ENCODE measurements around the gene CD207.
"Not testable (repeated sequence)": the region's sequence is repeated elsewhere in the genome, so short reads cannot be mapped to it uniquely, and the experiment has no call there.

Gene CD207

DNA sequence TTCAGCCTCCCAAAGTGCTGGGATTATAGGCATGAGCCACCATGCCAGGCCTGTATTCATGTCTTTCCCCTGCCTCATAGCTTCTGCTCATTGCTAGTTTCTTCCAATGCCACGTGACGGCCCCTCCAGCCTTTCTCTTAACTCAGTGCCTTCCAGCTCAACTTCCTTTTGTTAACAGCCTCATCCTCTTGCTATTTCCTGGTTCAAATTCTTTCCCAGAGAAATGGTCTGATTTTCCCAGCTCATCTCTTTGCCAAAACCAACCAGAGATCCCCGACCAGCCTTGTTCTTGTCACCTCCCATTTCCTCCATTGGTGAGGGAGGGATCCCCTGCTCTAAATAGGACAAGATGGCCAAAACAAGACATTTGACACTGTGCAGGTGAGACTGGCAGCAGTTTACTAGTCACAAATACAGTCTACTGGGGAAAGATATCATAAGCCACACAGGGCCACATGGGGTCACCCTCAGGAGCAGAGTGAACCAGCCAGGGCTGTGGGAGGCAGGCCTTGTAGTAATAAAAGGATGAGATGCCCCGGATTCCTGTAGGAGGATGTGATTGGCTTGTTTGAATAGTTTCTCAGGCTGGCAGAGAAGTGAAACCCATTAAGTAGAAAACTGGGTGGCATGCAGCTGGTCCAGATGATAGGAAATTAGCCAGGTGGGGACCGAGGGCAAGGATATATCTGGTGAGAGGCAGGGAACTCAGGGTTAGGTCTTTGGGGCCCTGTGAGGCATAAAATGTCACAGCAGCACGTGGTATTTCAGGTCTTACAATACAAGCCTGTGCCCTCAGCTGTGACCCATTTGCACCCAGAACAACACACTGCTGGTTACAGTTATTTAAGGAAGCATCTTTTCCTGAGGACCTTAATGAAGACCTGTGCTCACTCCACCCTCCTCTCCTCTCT, 6.4 kb downstream of the CD207 start:
- no peak for DNase-seq

DNA sequence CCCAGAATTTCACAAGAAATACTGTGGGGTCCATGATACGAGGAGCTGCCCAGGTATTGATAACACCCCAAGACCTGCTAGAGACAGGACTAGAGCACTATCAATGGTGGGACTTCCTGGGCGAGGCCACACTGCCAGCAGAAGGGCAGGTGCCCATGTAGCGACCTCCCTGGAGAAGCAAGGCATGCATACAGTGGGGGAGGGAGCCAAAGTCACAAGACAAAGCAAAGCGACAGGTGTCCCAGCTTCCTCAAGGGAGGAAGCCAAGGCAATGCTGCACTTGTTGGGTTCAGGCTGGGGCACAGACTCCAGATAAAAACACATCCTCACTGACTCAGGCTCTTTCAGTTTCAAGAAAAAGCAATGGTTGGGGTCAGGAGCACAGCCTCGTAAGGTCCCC, 7.5 kb downstream of the CD207 start:
- DNase-seq: no peak

DNA sequence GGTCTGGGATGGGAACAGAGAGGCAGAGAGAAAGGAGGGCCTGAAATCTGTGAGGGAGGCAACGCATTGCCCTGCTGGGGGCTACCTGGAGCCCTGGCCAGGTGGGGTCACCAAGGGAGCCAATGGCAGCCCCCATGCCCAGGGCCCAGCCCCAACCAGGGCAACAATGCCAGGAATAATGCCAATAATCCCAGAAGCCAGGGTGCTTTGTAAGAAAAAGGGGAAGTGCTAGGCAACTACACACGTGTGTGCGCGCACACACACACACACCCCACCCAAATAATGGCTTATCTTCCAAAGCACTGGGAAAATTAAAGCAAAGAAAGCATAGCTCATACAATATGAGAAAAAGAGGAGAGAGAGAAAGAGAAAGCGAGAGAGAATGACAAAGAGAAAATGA, 8.2 kb downstream of the CD207 start:
- DNase-seq: no peak

DNA sequence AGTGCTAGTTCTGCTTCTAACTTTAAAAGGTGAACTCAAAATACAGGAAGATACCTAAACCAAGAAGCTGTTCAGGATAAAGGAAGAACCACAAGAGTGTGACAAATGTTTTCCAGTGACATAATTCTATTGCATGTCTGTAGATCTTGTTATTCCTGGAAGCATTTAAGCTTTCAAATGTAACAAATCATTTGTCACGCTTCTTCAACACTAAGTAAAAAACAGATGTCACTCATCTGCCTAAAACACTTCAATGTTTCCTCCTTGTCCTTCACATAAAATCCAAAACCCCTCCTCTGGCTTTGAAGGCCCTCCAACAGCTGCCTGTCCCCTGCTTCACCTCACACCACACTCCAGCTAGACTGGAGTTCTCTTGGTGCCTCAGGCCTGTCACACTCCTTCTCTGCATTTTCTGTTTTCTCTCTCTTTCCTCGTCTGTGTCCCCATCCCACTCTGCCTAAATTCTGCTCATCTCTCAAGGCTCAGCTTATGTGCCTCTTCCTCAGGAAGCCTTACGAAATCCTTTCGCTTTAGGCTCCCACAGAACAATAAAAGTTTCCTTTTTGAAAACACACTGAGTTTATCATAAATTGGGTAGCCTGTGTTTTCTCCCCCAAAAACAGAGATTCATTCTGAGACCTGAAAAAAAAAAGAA, 8.8 kb downstream of the CD207 start:
- no peak for DNase-seq

DNA sequence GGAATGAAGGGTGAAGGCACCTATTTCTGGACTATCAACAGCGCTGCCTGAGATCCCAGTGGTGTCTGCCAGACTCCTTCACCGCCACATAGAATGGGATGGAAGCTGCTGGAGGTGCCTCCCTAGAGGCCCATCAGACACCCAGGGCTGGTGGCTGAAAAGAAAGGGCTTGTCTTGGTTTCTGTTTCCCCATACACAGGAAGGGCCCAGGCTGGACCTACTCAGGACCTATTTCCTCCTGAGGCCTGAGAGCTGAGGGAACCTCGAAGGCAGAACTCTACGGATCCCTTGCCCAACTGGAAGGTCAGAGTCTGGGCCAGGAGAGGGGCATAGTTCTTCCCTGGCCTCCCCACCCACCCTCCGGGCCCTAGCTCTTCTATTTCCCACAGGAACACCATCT, 12.4 kb downstream of the CD207 start:
- no peak for DNase-seq

DNA sequence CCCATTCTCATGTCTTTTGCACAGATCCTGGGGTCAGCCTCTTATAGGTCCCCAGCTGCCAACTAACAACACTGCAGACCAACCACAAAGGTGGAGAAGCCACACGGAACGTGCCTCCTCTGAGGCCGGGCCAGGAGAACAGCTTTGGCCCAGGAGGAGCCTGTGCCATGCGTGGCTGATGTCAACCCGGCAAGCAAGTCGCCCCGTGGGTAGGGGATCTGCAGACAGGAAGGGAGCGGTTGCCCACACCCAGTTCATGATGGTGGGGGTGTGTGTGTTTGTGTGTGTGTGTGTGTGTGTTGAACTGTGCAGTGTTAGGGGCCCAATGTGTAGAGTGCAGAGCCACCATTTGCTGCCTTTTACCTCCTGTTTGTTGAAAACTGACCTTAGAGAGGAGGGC, 12.8 kb downstream of the CD207 start:
- no peak for DNase-seq

DNA sequence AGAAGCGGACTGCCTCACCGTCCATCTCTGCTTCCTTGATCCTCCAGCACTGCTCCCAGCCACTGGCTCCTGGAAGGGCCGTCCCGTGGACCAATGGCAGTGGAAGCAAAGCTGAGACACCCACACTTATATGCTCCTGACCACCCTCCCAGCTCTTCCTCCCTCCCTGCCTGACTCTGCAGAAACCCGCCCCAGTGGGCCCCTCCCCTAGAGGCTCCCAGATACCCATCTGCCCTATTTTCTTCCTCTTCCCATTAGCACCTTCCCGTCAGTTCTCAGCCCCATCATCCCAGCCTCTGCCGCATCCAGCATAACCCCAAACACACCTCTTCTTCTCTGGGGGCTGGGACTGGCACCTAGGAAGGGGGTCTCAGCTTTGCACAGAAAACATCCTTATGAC, 15.1 kb downstream of the CD207 start, which contains the start of gene CLEC4F:
Gene CLEC4F, minus strand, starts transcription at position 101 of the 400 bp plus-strand sequence. Its CDS starts 76 bp downstream, at position 25.
- DNase-seq: no peak

DNA sequence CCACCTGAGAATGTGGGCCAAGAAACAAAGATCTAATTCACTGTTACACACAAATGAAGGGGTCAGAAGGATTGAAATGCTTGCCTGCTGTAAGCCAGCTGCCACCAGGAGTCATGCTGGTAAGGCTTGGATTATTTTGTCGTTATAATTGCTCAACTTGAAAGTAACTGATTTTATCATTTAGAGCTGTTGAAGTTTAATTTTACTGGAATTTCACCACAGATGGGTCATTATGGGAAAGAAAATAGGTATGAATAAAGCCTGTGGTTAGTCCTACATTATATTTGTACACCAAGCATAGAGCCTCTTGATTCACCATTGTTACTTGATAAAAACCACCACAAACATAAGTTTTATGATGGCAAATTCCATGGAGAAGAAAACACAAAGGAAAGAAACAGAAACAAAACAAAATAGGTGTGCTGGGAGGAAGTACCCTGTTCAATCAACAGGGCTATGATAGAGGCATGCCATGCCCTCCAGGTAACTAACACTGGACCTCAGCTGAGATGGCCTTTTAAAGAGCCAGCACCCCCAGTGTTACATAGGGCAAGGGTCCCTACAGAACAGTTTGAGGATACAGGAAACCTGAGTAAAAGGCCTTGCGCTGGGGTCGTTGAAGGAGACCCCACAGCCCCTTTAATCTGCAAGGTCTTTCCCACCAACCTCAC, 18.2 kb downstream of the CD207 start:
- no peak for DNase-seq

DNA sequence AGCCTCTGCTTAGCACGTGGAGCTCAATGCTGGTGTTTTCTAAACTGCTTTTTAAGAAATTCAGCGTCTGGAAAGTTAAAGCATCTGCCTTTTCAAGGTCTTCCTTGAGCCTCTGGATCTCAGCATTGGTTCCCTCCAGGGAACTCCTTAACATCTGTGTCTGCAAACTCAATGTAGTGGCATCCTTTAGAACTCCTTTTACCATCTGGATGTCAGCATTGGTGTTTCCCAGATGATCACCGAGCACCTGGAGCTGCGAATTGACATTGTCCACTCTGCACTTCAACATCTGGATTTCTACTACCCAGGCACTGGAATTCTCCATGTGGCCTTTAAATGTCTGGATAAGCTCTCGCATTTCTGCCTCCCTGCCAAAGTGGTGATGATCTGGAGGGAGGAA, 18.9 kb downstream of the CD207 start:
- no peak for DNase-seq

DNA sequence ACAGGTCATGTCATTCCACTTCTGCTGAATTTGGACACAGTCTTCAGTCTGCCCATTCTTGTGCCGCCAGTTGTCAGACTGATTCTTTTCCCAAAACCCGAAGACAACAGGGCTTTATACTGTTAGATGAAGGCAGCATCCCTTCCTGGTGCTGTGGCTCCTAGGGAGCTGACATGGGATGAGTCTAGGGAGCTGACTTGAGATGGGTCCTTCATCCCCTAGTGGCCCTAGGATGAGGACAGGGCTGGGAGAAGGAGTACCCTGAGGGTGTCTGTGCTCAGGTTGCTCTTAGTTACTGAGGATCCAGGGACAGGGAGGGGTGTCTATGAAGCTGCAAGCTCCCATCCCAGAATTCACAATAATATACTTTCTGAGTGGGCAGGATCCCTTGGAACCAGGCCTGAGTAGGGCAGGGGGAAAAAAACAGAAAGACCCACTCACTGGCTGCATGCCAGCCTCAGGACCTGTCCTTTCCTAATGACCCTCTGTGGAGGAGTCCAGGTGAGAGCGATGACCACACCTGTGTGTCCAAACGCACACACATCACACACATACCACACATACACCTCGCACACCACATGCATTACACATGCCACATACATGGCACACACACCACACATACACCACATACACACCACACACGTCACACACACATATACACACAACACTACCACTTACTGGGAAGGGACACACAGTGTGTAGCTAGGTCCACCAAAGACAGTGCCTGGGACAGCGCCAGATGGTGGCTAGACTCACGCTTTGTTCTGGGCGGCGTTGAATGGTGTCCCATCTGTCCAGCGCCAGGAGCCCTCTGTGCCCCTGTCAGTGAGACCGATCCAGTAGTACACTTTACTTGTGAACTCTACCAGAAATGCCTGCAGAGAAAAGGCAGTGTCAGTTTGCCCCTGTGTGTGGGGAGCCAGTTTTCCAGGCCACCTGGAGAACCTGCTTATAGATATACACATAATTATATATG, 26.3 kb downstream of the CD207 start:
- DNase-seq: no peak

DNA sequence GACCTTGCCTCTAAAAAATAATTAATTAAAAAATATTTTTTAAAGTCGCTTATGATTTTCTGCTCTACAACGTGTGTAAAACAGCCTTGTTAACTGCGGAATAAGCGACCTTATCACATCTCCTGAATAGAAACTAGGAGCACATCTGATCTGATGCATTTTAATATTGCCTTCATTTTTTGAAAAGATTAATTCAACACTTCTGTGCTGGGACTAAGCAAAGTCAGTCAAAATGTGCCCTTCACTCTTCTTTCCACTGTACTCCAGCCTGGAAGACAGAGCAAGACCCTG, 27.8 kb downstream of the CD207 start:
- no peak for DNase-seq

DNA sequence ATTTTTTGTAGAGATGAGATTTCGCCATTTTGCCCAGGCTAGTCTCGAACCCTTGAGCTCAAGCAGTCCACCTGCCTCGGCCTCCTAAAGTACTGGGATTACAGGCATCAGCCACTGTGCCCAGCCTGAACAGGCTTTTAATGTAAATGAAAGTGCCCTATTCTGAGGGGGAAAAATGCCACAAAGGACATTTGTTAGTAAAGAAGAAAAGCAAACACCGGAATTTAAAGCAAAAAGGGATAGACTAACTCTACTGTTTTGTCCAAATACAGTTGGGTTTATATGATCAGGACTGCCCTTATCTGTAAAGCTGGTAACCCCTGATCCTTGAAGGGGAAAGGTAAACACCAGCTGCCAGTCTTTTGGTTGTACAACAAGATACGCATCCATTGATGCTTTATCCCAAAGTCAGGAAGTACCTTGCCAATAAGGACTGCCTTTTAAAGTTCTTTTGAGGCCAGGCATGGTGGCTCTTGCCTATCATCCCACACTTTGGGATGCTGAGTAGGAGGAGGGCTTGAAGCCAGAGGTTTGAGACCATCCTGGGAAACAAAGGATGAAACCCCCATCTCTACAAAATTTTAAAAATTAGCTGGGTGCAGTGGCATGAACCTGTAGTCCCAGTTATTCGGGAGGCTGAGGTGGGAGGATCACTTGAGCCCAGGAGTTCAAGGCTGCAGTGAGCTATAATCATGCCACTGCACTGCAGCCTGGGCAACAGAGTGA, 28.4 kb downstream of the CD207 start:
- no peak for DNase-seq

DNA sequence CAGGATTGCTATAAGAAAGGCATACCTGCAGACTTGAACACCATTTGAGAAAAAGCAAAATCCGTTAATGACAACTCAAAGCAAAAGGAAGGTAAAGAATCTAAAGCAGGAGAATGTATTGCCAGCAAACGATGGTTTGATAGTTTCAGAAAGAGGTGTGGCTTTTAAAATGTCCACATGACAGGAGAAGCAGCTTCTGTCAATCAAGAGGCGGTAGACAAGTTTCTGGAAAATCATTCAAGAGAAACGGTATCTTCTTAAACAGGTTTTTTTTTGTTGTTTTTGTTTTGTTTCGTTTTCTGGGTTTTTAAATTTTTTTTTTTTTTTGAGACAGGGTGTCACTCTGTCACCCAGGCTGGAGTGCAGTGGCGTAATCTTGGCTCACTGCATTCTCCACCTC, 29.0 kb downstream of the CD207 start:
- no peak for DNase-seq

DNA sequence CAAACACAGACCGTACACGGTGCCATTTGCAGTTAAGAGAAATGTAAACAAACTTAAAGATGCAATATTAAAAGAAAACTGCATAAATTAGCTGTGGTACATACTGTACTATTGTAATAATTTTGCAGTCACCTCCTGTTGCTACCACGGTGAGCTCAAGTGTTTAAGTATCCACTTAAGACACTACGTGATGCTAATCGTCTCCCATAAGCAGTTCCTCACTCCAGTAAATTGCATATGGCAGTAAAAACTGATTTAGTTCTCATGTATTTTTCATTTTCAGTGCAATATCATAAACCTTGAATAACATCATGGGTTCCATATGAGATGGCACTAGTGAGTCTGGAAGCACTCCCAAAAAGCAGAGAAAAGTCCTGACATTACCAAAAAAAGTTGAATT, 29.6 kb downstream of the CD207 start:
- no peak for DNase-seq

DNA sequence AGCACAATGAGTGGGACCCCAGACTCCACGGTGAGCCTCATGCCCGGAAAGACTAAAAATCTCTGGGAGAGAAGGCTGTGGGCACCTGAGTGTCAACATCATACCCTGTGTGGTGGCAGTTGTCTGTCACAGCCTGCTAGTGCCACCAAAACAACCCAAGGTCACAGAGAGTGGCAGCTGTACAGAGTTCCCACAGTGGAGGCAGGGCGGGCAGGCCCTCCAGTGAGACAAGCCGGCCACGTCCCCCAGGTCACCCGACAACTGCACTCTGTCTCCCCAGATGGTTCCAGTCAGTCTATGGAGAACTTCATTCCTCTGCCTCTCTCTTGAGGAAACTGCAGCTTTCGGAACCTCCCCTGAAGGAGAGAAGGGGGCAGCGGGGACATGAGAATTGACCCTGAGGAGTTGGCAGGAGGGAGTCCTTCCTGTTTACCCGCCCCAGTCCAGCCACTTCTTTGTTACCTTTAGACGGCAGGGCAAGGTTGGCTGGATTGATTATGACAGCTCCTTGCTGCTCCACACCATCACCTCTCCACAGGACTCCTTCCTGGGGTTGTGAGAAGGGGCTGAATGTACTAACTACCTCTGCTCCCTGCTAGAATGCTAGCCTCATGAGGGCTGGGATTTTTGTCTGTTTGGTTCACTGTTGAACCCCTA, 33.9 kb downstream of the CD207 start:
- no peak for DNase-seq

DNA sequence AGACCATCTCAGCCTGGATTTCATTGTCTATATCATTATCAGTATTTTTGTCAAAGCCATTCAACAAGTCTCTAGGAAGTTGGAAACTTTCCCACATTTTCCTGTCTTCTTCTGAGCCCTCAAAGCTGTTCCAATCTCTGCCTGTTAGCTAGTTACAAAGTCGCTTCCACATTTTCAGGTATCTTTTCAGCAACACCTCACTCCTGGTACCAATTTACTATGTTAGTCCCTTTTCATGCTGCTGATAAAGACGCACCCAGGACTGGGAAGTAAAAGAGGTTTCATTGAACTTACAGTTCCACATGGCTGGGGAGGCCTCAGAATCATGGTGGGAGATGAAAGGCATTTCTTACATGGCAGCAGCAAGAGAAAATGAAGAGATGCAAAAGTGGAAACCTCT, 35.9 kb downstream of the CD207 start:
- no peak for DNase-seq

DNA sequence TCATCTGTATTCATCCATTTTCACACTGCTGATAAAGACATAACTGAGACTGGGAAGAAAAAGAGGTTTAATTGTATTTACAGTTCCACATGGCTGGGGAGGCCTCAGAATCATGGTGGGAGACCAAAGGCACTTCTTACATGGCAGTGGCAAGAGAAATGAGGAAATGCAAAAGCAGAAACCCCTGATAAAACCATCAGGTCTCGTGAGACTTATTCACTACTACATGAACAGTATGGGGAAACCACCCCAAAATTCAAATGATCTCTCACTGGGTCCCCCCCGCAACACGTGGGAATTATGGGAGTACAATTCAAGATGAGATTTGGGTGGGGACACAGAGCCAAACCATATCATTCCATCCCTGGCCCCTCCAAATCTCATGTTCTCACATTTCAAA, 37.6 kb downstream of the CD207 start:
- DNase-seq: not testable (repeated sequence)

DNA sequence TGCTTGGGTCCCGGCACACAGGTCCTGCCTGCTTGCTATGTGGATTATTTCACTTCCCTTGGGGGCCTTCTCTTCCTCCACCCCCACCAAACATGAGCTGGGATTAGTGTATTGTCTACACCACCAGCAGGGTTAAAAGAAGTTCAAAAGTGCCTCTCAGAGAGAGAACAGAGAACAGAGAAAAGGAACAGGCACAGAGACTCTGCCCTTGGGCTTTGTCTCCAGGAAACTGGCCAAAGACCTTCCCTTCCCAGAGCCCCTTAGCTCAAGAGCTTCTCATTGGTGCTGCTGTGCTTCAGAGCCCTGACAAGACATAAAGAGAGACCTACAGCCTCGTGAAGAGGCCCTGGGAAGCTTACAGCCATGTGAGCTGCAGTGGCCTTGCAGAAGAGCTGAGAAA, 38.1 kb downstream of the CD207 start:
- DNase-seq: no peak

DNA sequence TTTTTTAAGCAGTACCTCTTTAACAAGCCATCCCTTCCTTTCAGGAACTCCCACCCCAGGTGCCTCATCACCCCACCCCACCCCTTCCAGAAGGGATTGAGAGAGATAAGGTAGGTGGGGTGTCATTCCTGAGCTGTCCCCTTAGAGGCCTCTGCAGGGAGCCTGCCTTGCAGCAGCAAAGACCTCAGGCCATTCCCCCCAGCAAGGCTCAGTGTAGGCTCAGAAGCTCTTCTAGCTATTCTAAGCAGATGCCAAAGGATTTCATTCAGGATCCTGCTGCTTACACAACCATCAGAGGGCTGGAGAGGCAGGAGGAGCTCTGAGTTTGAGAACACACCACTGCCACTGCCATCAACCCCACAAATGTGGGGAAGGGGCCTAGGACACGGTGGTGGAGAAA, 39.4 kb downstream of the CD207 start:
- no peak for DNase-seq

DNA sequence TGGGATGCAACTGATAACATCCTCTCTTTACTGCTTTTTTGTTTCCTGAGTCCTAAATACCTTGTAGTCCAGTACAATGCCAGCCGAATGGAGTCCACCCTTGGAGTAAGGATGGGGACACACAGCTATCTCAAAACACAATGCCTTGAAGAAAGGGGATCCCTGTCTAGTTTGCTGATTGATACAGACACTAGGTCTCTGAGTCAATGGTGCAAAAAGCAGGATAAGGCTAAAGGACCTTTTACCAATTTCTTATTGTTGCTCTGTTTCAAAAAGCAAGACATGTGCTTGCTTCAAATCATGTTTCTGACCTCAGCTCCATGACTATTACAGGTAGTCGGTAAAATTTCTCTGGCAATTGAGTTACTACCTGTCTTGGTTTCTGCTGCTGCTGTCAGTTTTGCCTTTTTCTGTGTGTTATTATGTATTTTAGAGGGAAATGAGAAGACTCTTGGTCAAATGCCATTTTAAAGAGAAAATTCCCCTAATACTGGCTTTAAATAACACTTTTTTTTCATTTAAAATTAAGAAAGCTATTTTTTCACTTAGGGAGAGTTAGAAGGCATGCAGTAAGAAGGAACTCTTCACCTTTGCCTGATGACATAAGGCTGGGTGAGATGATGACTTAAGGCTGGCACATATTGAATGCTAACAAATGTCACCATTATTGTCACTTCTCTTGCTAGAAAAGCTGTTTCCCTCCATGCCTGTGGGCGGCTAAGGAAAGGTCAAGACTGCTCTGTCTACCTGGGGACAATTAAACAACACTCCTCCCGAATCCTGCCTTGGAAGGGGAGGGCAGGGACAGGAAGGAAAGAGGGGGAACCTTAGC, 40.2 kb downstream of the CD207 start:
- DNase-seq: no peak

DNA sequence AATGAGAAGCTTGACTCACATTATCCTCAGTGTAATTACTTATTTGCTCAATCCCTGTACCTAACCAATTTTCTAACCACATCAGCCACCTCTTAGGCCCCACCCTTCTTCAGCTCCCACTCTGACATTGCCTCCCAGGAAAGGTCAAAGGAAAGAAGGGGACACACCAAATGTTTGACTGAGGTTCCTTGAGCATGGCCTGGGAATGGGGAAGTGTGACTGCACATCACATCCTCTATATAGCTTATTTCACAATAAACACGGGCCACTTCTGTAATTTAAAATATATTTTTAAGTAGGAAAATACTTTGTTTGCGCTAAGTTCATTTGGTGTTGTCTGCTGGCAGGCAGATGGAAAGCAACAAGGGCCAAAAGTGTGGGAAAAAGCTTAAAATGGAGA, 42.2 kb downstream of the CD207 start:
- no peak for DNase-seq
